IMR-90 (cell line): ENCODE data around the gene NPAS3. TPM values are rescaled to one million over a fixed set of nuclear protein-coding genes. Genes with fewer than 3 reads are reported as not detected.

Experiments
- ATAC-seq: fragments of 200-7000 bp; cut with Tn5 transposase; 2 replicates; pipeline ENCODE4 v1.9.1; 2020; ENCODE audit warnings: low read depth, mild to moderate bottlenecking, moderate library complexity
- BruUV-seq: library from RNA; stranded (reverse); fragments of 400-500 nt; replicated peaks from 2 replicates; lab custom pipeline; 2021; lab: Mats Ljungman, UMichigan
- CTCF ChIA-PET: fragments of 300-600 bp; formaldehyde crosslinking; extraction: SDS; loops from one replicate; lab custom pipeline; 2021; ENCODE audit warnings: antibody characterized with exemption; lab: Yijun Ruan, JAX
- POLR2A ChIA-PET: fragments of 300-600 bp; sonication (Branson Sonifier 250); formaldehyde crosslinking; loops from one replicate; lab custom pipeline; 2022; ENCODE audit warnings: antibody characterized with exemption; ENCODE audit not compliant: unreplicated experiment; lab: Charles Lee
- DNase-seq: peaks from one replicate; pipeline ENCODE4 v3.0.0; 2013
- H2AFZ ChIP-seq: replicated peaks from 2 replicates; pipeline ENCODE3; 2013; ENCODE audit warnings: low read length, mild to moderate bottlenecking; ENCODE audit not compliant: poor library complexity
- H2AK5ac ChIP-seq: 2 replicates; pipeline ENCODE4 v1.6.1; 2013; ENCODE audit warnings: low read depth, low read length, inconsistent platforms
- H2AK9ac ChIP-seq: replicated peaks from 2 replicates; pipeline ENCODE3; 2013; ENCODE audit warnings: mild to moderate bottlenecking, low read depth, low read length, moderate library complexity; ENCODE audit not compliant: poor library complexity
- H2BK120ac ChIP-seq: 2 replicates; pipeline ENCODE4 v1.6.1; 2013; ENCODE audit warnings: low read depth, low read length, inconsistent platforms
- H2BK15ac ChIP-seq: 3 replicates; pipeline ENCODE4 v1.6.1; 2013; ENCODE audit warnings: low read depth, low read length, inconsistent platforms
- H2BK20ac ChIP-seq: 2 replicates; pipeline ENCODE4 v1.6.1; 2013; ENCODE audit warnings: low read depth, mild to moderate bottlenecking, inconsistent platforms, low read length, moderate library complexity
- H2BK5ac ChIP-seq: 2 replicates; pipeline ENCODE4 v1.6.1; 2013; ENCODE audit warnings: mild to moderate bottlenecking, low read depth, low read length, inconsistent platforms; ENCODE audit not compliant: poor library complexity, severe bottlenecking
- H3K14ac ChIP-seq: replicated peaks from 2 replicates; pipeline ENCODE4 v1.6.1; 2013; ENCODE audit warnings: low read depth, low read length, inconsistent platforms
- H3K18ac ChIP-seq: 2 replicates; pipeline ENCODE4 v1.6.1; 2013; ENCODE audit warnings: low read depth, low read length, control low read depth
- H3K23ac ChIP-seq: 2 replicates; pipeline ENCODE4 v1.6.1; 2013; ENCODE audit warnings: low read depth, low read length, inconsistent platforms
- H3K27ac ChIP-seq: 2 replicates; pipeline ENCODE4 v1.5.1; 2013; ENCODE audit warnings: mild to moderate bottlenecking, control low read depth, low read length; ENCODE audit not compliant: insufficient read depth
- H3K27me3 ChIP-seq: 2 replicates; pipeline ENCODE4 v1.6.1; 2013; ENCODE audit warnings: low read length; ENCODE audit not compliant: control insufficient read depth, insufficient read depth
- H3K36me3 ChIP-seq: 2 replicates; pipeline ENCODE4 v1.6.1; 2013; ENCODE audit warnings: low read length, mixed read lengths; ENCODE audit not compliant: control insufficient read depth, insufficient read depth
- H3K4ac ChIP-seq: 2 replicates; pipeline ENCODE4 v1.6.1; 2013; ENCODE audit warnings: low read depth, low read length, inconsistent platforms
- H3K4me1 ChIP-seq: 2 replicates; pipeline ENCODE4 v1.6.1; 2013; ENCODE audit warnings: low read length, mixed read lengths; ENCODE audit not compliant: control insufficient read depth, insufficient read depth
- H3K4me2 ChIP-seq: 2 replicates; pipeline ENCODE4 v1.6.1; 2013; ENCODE audit warnings: low read depth, mild to moderate bottlenecking, control low read depth, low read length, moderate library complexity
- H3K4me3 ChIP-seq: 2 replicates; pipeline ENCODE4 v1.5.1; 2013; ENCODE audit warnings: low read depth, mild to moderate bottlenecking, control low read depth, low read length, moderate library complexity; ENCODE audit not compliant: insufficient read depth
- H3K56ac ChIP-seq: 2 replicates; pipeline ENCODE4 v1.6.1; 2013; ENCODE audit warnings: low read length, inconsistent platforms; ENCODE audit not compliant: insufficient read depth; ENCODE audit errors: extremely low read depth
- H3K79me1 ChIP-seq, 2 experiments: 2 replicates each; pipeline ENCODE4 v1.6.1; 2013; ENCODE audit warnings: low read length in 2 of 2, inconsistent platforms in 1 of 2, low read depth in 1 of 2
- H3K9ac ChIP-seq: 2 replicates; pipeline ENCODE4 v1.6.1; 2013; ENCODE audit warnings: low read depth, low read length, control low read depth
- H3K9me1 ChIP-seq: 2 replicates; pipeline ENCODE4 v1.6.1; 2013; ENCODE audit warnings: low read length, inconsistent platforms; ENCODE audit not compliant: insufficient read depth
- H3K9me3 ChIP-seq: 2 replicates; pipeline ENCODE4 v1.6.1; 2013; ENCODE audit warnings: low read length; ENCODE audit not compliant: control insufficient read depth, insufficient read depth
- H4K20me1 ChIP-seq: 2 replicates; pipeline ENCODE4 v1.6.1; 2013; ENCODE audit warnings: low read length, inconsistent platforms; ENCODE audit not compliant: insufficient read depth
- H4K5ac ChIP-seq: 2 replicates; pipeline ENCODE4 v1.6.1; 2013; ENCODE audit warnings: mild to moderate bottlenecking, low read depth, low read length, control low read depth
- H4K8ac ChIP-seq, 2 experiments: 2 replicates each; pipeline ENCODE4 v1.6.1; 2013; ENCODE audit warnings: low read depth in 2 of 2, low read length in 2 of 2, control low read depth in 1 of 2, inconsistent platforms in 1 of 2
- H4K91ac ChIP-seq: 2 replicates; pipeline ENCODE4 v1.6.1; 2013; ENCODE audit warnings: low read depth, low read length, inconsistent platforms; ENCODE audit not compliant: insufficient read depth
- CHD1 ChIP-seq: IDR thresholded peaks from 2 replicates; pipeline ENCODE4 v1.6.1; 2012; ENCODE audit warnings: low read depth, low read length, improper control_type of control experiment
- ELK1 ChIP-seq: fragments of 150-350 bp; IDR thresholded peaks from 2 replicates; pipeline ENCODE4 v1.6.1; 2016; ENCODE audit warnings: low read depth, mild to moderate bottlenecking, low read length, moderate library complexity, borderline replicate concordance
- MAZ ChIP-seq: IDR thresholded peaks from 2 replicates; pipeline ENCODE4 v1.6.1; 2012; ENCODE audit warnings: low read depth, mild to moderate bottlenecking, low read length, improper control_type of control experiment, moderate library complexity, borderline replicate concordance
- MXI1 ChIP-seq: IDR thresholded peaks from 2 replicates; pipeline ENCODE4 v1.6.1; 2012; ENCODE audit warnings: low read depth, mild to moderate bottlenecking, low read length, moderate library complexity, borderline replicate concordance
- SMC3 ChIP-seq: fragments of 150-350 bp; IDR thresholded peaks from 2 replicates; pipeline ENCODE4 v1.6.1; 2016; ENCODE audit warnings: low read depth, mild to moderate bottlenecking, antibody characterized with exemption, low read length, moderate library complexity
- WGBS, 2 experiments: methylation state at CpG; one replicate each; pipeline versions ENCODE4 v1.1.5 to v1.1.7; 2013; ENCODE audit warnings: missing lambda C conversion rate in 2 of 2; ENCODE audit not compliant: insufficient read length in 1 of 2; ENCODE audit errors: extremely low coverage in 2 of 2; 5-methylcytosine and 5-hydroxymethylcytosine counted together
- dilution Hi-C: fragments of 300-500 bp; cut with HindIII; formaldehyde crosslinking; loops from one replicate; pipeline ENCODE4 v1.14.3; 2018; ENCODE audit warnings: low sequenced_read_pairs; ENCODE audit not compliant: unreplicated experiment
- in situ Hi-C: fragments of 300-500 bp; cut with MboI; formaldehyde crosslinking; loops from 3 replicates; pipeline ENCODE4 v1.14.3; 2019; ENCODE audit warnings: low sequenced_read_pairs, inconsistent platforms, mixed read lengths
- intact Hi-C: fragments of 100-400 bp; cut with micrococcal nuclease; formaldehyde crosslinking; loops from 2 replicates; pipeline ENCODE4 v1.10.0; 2022
- polyA plus RNA-seq, 3 experiments: library from polyadenylated mRNA; depleted of rRNA; stranded (reverse); fragments of >200 nt; gene quantifications; 2 replicates each; pipeline ENCODE4 v1.2.3, GENCODE V29; 2012; ENCODE audit warnings: low replicate concordance in 1 of 3
- total RNA-seq: library from RNA; depleted of rRNA; stranded (reverse); fragments of >200 nt; gene quantifications from 2 replicates; pipeline ENCODE4 v1.2.3, GENCODE V29; 2012

The NPAS3 gene
- total and polyA plus RNA-seq, 2 of the 4 experiments (the other 2 are of a cell fraction) = not detected

GRCh38 chr14:32939254-32940065, 781 bp downstream of the NPAS3 start:
- Histone ChIP-seq H3K23ac (no peak overlapping the region), H4K5ac (no peak overlapping the region), H3K27ac (no peak overlapping the region), H3K14ac (no peak overlapping the region), H3K9ac (no peak overlapping the region), H3K79me1 (no peaks in the 10 kb centered on the region), H3K56ac (no peak overlapping the region), H2BK20ac (no peak overlapping the region), H2BK120ac (no peak overlapping the region), H3K4me1 (peaks cover 3% of the 10 kb centered on the region; the same call in 1 of the 2 replicates), H3K4me2 (peak overlapping the region; percentile 81), H3K4me3 (peak overlapping the region; percentile 47), H2AK5ac (no peak overlapping the region), H3K4ac (no peak overlapping the region), H2AFZ (peak overlapping the region; percentile 85), H2BK15ac (no peak overlapping the region), H4K91ac (no peak overlapping the region), H3K9me1 (no peaks in the 10 kb centered on the region), H3K9me3 (no peaks in the 10 kb centered on the region; the same call in 1 of the 2 replicates), H3K27me3 (peaks cover 40% of the 10 kb centered on the region), H3K18ac (no peak overlapping the region), H2BK5ac (no peak overlapping the region), H4K20me1 (no peaks in the 10 kb centered on the region), H2AK9ac (no peak overlapping the region), H4K8ac (no peak overlapping the region), H3K36me3 (no peaks in the 10 kb centered on the region)
- no TSS peak for BruUV-seq
- ATAC-seq (peak; percentile 80), DNase-seq (peak; percentile 16)
- WGBS, 2 experiments = 0% methylated on average over 7 of the region's 80 CpGs; no CpG with 5 or more reads in 1 of the 2 experiments
- CTCF ChIA-PET = no interaction called here
- dilution Hi-C loops = no loop called here
- in situ Hi-C loops = no loop called here
- TF ChIP-seq SMC3 = no peak
- TF ChIP-seq CHD1 = no peak
- no peak for TF ChIP-seq MXI1
- TF ChIP-seq ELK1 = no peak
- peak; percentile 36; the same call in 1 of the 2 replicates for TF ChIP-seq MAZ
- intact Hi-C loops = no loop called here
- POLR2A ChIA-PET = no interaction called here
